Amniotic stem cell (primary cell): ENCODE results near the gene KIF26A.
"Not testable (repeated sequence)": the region's sequence is repeated elsewhere in the genome, so short reads cannot be mapped to it uniquely, and the experiment has no call there.

Source experiments
- DNase-seq: peaks from one replicate; lab custom pipeline; 2025; lab: John Stamatoyannopoulos, UW

Gene KIF26A

DNA sequence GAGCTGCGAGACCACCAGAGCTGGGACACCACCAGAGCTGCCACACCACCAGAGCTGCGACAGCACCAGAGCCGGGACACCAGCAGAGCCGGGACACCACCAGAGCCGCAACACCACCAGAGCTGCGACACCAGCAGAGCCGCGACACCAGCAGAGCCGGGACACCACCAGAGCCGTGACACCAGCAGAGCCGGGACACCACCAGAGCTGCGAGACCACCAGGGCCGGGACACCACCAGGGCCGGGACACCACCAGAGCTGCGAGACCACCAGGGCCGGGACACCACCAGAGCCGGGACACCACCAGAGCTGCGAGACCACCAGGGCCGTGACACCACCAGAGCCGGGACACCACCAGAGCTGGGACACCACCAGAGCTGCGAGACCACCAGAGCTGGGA is 69.9 kb downstream of the KIF26A start:
- not testable (repeated sequence) for DNase-seq

DNA sequence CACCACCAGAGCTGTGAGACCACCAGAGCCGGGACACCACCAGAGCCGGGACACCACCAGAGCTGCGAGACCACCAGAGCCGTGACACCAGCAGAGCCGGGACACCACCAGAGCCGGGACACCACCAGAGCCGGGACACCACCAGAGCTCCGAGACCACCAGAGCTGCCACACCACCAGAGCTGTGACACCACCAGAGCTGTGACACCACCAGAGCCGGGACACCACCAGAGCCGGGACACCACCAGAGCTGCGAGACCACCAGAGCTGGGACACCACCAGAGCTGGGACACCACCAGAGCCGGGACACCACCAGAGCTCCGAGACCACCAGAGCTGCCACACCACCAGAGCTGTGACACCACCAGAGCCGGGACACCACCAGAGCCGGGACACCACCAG is 70.7 kb downstream of the KIF26A start:
- DNase-seq = not testable (repeated sequence)

GRCh38 chr14:104209985-104210816 is 71.8 kb downstream of the KIF26A start:
- no peak for DNase-seq

GRCh38 chr14:104210817-104211195 is 72.4 kb downstream of the KIF26A start:
- DNase-seq = no peak

DNA sequence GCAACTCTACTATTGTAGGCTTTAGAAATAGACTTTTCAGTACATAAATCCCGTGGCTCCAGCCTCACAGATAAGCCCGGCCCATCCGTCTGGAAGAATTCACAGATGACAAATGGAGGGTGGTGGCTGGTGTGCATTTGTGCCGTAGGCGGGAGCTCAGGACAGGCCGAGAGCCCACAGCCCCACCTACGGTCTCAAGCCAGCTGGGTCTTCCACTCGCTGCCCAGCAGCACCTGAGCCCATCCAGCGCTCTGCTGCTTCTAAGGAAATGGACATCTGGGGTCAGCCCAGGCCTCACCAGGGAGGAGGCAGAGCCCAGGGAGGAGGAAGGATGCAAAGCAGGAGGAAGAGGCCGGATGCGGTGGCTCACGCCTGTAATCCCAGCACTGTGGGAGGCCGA is 72.8 kb downstream of the KIF26A start:
- DNase-seq = no peak

- DNase-seq = no peak
Measured at GRCh38 chr14:104211741-104212140, 73.4 kb downstream of the KIF26A start.

DNA sequence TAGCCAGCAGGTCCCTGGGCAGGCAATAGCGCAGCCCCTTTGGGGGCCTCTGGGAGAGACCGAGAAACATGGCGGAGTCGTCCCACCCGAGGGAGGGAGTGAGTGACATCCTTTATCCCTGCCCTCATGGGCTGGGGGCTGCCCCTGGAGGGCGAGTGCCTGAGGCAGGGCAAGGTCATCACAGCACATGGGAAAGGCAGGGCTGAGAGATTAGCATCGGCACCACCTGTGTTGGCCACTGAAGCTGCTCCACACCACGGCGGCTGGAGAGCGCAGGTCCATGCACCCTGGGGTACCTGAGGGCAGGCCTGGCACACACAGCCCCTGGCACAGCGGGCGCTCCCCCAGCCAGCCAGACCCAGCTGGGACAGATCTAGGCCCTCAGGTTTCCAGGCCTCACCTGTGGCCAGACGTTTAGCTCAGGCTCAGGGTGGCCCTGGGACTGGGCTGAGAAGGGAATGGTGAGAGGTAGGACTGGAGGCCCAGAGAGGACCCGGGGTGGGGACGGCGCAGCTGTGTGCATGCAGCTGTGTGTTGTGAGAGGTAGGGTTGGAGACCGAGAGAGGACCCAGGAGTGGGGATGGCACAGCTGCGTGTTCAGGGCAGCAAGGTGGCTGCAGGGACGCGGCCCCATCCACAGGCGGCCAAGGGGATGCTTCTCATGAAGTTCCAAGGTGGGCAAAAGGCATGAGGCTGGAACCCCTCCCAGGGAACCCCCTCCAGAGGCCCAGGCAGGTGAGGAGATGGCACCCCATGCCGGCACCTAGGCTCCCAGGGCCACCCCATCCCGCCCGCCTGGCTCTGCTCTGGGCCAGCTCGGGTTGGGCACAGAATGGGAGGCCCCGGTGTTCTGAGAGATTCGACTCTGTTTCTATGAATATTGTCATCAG is 74.1 kb downstream of the KIF26A start:
- no peak for DNase-seq

GRCh38 chr14:104213301-104214034 is 75.1 kb downstream of the KIF26A start:
- no peak for DNase-seq

DNA sequence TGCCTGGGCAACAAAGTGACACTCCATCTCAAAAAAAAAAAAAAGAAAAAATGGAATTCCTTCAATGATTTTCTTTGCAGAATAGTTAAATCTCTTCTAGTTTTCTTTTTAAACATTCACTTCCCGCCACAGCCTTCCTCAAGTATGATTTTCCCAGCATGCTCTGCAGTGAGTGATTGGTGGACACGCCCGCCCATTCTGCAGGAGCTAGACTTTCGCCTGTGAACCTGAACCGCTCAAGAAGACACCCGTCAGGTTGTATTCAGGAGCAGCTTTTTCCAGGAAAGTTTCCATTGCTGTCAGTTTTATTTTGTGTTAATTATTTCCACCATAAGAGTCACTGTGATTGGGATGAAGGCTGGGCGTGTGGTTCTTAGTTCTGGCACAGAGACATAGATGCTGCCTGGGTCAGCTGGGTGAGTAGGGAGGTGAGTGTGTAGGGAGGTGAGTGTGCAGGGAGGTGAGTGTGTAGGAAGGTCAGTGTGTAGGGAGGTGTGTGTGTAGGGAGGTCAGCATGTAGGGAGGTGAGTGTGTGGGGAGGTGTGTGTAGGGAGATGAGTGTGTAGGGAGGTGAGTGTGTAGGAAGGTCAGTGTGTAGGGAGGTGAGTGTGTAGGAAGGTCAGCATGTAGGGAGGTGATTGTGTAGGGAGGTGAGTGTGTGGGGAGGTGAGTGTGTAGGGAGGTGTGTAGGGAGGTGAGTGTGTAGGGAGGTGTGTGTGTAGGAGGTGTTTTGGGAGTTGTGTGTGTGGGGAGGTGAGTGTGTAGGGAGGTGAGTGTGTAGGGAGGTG is 76.2 kb downstream of the KIF26A start:
- no peak for DNase-seq

GRCh38 chr14:104215706-104216334 is 77.4 kb downstream of the KIF26A start:
- no peak for DNase-seq

DNA sequence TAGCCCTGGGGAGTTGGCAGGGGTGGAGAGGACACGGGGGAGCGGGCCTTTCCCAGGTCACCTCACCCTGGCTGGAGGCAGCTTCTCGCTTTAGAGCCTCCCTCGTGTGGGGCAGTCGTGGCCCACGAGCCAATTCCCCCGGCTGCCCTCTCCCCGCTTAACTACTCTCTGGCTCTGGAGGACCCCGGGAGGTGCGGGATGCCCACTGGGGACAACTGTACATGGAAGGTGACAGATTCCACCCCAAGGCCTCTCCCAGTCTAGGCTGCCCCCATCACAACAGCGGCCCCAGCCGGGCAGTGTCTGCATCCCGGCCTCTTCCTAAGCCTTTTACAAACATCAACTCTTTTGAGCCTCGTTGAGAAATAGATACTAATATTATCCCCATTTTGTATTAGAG is 78.1 kb downstream of the KIF26A start:
- no peak for DNase-seq

- no peak for DNase-seq
Measured at GRCh38 chr14:104217486-104218360, 79.3 kb downstream of the KIF26A start.

GRCh38 chr14:104218361-104219180 is 80.2 kb downstream of the KIF26A start:
- no peak for DNase-seq

DNA sequence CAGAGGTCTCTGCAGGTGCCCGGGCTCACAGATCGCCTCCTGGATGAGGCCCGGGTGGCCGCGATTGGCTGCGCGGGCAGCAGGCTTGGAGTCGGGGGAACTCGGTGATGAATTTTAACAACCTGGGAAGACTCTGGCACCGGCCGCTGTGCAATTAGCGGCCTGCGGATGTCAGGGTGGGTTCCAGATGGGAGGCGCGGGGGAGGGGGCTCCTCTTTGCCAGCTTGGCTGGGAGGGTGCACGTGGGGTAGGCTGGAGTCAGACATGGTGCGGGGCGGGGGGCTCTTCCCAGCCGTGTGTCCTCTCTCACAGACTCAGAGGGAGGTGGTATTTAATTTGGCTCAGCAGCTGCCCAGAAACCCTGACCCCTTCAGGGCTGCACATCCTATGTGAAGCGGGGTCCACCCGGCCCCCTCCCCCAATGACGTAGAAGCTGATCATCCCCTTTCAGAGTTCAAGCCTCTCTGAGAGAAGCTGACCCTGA is 81.4 kb downstream of the KIF26A start:
- DNase-seq = no peak

DNA sequence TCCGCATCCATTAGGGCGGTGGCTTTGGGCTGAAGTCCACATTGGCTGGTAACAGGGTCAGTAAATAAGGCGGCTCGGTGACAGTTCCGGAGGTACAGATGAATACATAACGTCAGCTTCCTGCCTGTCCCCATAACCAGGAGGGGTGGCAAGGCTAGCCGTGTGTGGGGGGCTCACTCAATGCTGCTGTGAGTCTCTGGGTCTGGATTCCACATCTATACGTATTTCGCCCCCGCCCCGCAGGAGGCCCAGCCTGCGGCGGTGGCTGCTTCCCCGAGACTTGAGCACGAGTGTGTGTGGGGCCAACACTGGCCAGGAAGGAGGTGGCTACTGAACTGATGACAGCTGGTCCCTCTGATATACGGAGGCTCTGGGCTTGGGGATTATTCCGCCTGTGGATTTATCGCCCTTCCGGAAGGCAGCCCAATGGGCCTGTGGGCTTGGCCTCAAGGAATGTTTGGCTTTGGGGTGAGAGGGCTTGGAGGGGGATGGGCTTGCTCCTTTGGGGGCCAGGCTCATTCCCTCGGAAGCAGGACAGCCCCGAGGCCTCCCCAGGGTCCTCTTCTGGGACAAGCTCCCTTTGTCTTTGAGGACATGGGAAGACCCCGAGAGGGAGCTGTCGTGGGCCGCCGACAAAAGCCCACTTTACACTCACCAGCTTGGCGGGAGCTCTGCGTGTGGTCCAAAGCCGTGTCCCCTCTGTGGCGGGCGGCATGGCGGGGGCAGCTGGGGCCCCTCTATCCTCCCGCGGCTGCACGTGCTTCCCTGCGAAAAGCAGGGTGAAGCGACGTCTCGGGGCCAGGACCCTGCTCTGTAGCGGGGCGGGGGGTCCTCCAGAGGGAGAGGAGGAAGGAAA is 82.1 kb downstream of the KIF26A start:
- no peak for DNase-seq

DNA sequence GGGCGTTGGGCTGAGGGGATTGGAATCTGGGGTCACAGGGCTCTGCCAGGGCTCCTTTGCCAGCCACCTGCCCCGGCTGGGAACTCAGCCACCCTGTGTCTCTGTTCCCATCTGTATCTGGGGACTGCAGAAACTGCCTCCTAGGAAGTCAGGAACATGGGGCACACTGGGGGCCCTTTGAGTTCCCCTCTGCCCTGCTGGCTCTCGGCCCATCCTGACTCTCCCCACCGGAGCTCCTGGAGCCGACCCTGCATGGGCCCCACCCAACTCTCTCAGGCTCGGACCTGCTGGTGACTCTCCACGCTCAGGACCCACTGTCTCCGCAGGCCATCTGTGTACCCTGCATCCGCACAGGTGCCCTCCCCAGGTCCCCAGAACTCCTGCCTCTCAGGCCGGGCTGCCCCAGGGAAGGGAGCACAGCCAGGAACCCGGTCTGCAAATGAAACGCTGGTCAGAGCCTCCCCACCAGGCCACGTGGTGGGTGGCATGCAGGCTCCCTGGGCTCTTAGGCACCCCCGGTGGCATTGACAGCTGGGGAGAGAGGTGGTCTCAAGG is 82.8 kb downstream of the KIF26A start:
- no peak for DNase-seq

GRCh38 chr14:104221636-104222369 is 83.4 kb downstream of the KIF26A start:
- DNase-seq = no peak
